Activated CD4-positive, alpha-beta T cell treated with anti-CD3 and anti-CD28 coated beads, Interleukin-2, amount 50 U/mL, for 16 hours (primary cell): Measurements from ENCODE around the gene PDIA6.
"Not testable (repeated sequence)": the region's sequence is repeated elsewhere in the genome, so short reads cannot be mapped to it uniquely, and the experiment has no call there.

ENCODE experiments used
- DNase-seq: peaks from one replicate; pipeline ENCODE4 v3.0.0-alpha.2; 2020

Gene PDIA6

GRCh38 chr2:10832203-10832936 is 19.8 kb upstream of the PDIA6 start:
- peak; percentile 83 for DNase-seq

- no peak for DNase-seq
Measured at GRCh38 chr2:10831400-10831985, 18.9 kb upstream of the PDIA6 start.

- DNase-seq: no peak
Measured at GRCh38 chr2:10830641-10831399, 18.2 kb upstream of the PDIA6 start.

DNA sequence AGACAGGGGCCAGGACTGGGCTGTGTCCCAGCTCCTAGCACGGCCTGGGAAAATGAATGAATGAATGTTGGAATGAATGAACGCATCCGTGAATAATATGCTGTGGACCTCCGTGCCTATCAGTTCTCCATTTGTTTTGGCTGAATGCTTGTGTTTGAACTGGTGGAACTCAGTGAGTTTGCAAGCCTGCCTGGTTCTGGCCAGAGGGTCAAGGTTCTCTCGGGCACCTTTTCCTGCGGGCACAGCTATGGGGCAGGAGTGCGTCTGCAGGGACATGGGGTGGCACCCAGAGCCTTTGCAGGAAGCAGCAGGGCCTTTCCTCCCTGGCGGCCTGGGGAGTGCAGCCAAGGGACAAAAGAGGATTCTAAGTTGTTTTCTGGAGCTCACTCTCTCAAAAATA is 17.6 kb upstream of the PDIA6 start:
- no peak for DNase-seq

- no peak for DNase-seq
Measured at GRCh38 chr2:10829299-10829698, 16.7 kb upstream of the PDIA6 start.

- no peak for DNase-seq
Measured at GRCh38 chr2:10828346-10828745, 15.8 kb upstream of the PDIA6 start.

- DNase-seq: no peak
Measured at GRCh38 chr2:10826625-10827024, 14.0 kb upstream of the PDIA6 start.

GRCh38 chr2:10826026-10826425 is 13.4 kb upstream of the PDIA6 start:
- DNase-seq: no peak

GRCh38 chr2:10824191-10824590 is 11.6 kb upstream of the PDIA6 start:
- no peak for DNase-seq

GRCh38 chr2:10820978-10821695 is 8.6 kb upstream of the PDIA6 start:
- no peak for DNase-seq

- no peak for DNase-seq
Measured at GRCh38 chr2:10820562-10820961, 8.0 kb upstream of the PDIA6 start.

DNA sequence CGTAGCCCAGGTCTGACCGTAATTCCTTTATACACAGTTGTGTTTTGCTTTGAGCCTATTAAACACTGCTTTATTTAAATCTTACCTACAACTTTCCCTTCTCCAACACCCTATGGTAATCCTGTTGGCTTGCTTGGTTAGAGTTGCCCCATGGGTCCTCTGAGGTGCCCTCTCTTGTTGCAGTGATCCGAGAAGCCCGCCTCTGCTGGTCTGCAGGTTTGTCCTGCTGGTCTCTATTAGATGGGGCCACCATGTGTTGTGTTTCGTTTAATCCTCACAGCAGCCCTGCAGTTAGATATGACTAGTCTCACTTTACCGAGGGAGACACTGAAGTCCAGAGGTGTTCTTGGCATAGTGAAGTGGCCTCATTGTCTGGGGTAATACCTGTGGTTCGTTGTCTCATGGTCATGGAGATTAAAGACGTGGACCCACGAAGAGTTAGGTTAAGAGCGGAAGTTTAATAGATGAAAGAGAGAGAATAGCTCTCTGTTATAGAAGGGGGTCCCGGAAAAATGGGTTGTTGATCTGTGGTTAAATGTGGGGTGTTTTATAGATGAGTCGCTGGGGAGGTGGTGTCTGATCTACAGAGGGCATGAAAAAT is 7.2 kb upstream of the PDIA6 start:
- DNase-seq: no peak

DNA sequence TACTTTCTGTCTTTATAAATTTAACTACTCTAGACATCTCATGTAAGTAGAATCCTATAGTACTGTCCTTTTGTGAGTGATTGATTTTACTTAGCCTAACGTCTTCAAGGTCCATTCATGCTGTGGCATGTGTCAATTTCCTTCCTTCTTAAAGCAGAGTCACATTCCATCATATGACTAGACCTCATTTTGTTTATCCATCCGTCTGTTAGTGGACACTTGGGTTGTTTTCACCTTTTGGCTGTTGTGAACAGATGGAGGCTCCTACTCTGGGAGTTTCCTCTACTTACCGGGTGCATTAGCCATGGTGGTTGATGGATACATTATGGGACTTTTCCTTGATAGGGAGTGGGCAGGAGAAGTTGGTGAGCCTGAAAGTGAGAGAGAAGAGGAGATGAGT is 6.4 kb upstream of the PDIA6 start:
- no peak for DNase-seq

DNA sequence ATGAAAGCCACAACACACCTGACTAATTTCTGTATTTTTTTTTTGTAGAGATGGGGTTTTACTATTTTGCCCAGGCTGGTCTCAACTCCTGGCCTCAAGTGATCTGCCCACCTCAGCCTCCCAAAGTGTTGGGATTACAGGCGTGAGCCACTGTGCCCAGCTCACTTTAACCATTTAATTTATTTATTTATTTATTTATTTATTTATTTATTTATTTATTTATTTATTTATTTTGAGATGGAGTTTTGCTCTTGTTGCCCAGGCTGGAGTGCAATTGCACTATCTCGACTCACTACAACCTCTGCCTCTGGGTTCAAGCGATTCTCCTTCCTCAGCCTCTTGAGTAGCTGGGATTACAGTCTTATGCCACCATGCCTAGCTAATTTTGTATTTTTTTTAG is 5.7 kb upstream of the PDIA6 start:
- DNase-seq: not testable (repeated sequence)

GRCh38 chr2:10817413-10817812 is 4.8 kb upstream of the PDIA6 start:
- DNase-seq: no peak

GRCh38 chr2:10814571-10815331 is 2.2 kb upstream of the PDIA6 start:
- DNase-seq: no peak

DNA sequence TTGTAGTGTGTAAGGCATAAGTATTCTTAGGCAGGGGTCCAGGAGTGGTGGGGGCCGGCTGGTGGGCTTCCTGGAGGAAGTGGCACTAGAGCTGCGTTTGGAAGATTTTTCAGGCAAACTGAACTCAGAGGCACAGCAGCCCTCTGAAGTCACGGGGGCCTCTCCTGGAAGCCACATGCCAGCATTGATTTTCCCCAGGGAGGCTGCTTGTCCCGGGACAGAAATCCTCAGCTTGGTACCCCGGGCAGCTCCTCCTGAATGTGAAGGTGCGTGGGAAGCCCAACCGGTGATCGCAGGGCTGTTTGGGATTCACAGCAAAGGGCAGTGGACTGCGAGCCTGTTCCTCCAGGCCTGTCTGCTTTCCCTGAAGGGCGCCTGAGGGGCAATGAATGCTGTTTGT is 1.6 kb upstream of the PDIA6 start:
- DNase-seq: no peak

GRCh38 chr2:10813163-10814138 is 866 bp upstream of the PDIA6 start:
- DNase-seq: not testable (repeated sequence)

GRCh38 chr2:10811517-10811916 is 1.1 kb downstream of the PDIA6 start:
- no peak for DNase-seq

- DNase-seq: peak; percentile 48
Measured at GRCh38 chr2:10810202-10811161, 2.1 kb downstream of the PDIA6 start.
